Measurements from ENCODE around the gene PIMREG.

- TF ChIP-seq POLR2A (IDR thresholded peaks at IDR 0.05) (no peak), CTCF (IDR thresholded peaks at IDR 0.05) (no peak)
Observed at GRCh38 chr17:6482105-6482455, 37.8 kb downstream of the PIMREG start.
